Measurements from ENCODE around the gene FBXL20. TPM values are rescaled to one million over a fixed set of nuclear protein-coding genes. Genes with fewer than 3 reads are reported as not detected.

The FBXL20 gene
- total and polyA plus RNA-seq, 9 of the 15 experiments (the other 6 are each of a cell fraction or from before 2014, with no cell fraction given), result 1.8 to 15.1 (median 5.6) TPM

GRCh38 chr17:39306509-39307212 is 94.8 kb downstream of the FBXL20 start:
- Histone ChIP-seq H3K27ac (ENCODE audit: extremely low read depth, low read depth, low read length) (no peak overlapping the region), H3K79me2 (ENCODE audit: control insufficient read depth, insufficient read depth, low read length) (no peaks in the 10 kb centered on the region), H3K36me3 (ENCODE audit: control insufficient read depth, insufficient read depth, low read length) (peaks cover 3% of the 10 kb centered on the region; the same call in 2 of the 3 replicates), H3K27me3 (ENCODE audit: control insufficient read depth in 2 of 2, insufficient read depth in 2 of 2, low read length in 2 of 2) (no peaks in the 10 kb centered on the region), H3K9me1 (ENCODE audit: control insufficient read depth, insufficient read depth, low read length) (no peaks in the 10 kb centered on the region), H3K9ac (ENCODE audit: insufficient read depth in 1 of 2, low read depth in 2 of 2, low read length in 2 of 2) (no peak overlapping the region), H3K4me3 (no peak overlapping the region), H2AFZ (ENCODE audit: low read depth, low read length) (no peak overlapping the region), H3K4me2 (ENCODE audit: insufficient read depth, low read length) (no peak overlapping the region), H3K4me1 (replicated peaks in 1 of 2; ENCODE audit: control insufficient read depth in 2 of 2, insufficient read depth in 2 of 2, low read length in 2 of 2) (peaks cover 5 to 11% of the 10 kb centered on the region in 2 experiments; a peak in 4 of 5 replicates), H4K20me1 (replicated peaks; ENCODE audit: control insufficient read depth, insufficient read depth, low read length) (no peaks in the 10 kb centered on the region), H3K9me3 (replicated peaks; ENCODE audit: control insufficient read depth, insufficient read depth, low read depth, low read length) (no peaks in the 10 kb centered on the region)
- peak; percentile 10 to 26; a peak in 1 of 4 replicates for TF ChIP-seq KDM1A (IDR thresholded peaks at IDR 0.05)
- no peak for TF ChIP-seq DMBX1 (CRISPR knock-in tag; IDR thresholded peaks at IDR 0.05; ENCODE audit: borderline replicate concordance)
- DNase-seq (ENCODE audit: extremely low read depth in 1 of 4, low spot score in 3 of 4), result no peak
- 40% methylated on average over 3 of the region's 3 CpGs for WGBS (ENCODE audit: insufficient coverage, low coverage, missing lambda C conversion rate)
- ATAC-seq, result no peak
- no peak for FAIRE-seq
- ChIA-PET CTCF (ENCODE audit: low intra/inter-chr PET ratio) (no interaction called here), POLR2A (interaction anchor here (0.8 to 1.7 kb wide), 2 partner anchors 25 to 32 kb away, joined by 3 to 5 read pairs; no protein-coding TSS in a partner anchor)
- BruUV-seq (replicated peaks), result no TSS peak
- intact Hi-C loops (cut with micrococcal nuclease), result no loop called here
- in situ Hi-C loops (cut with MboI), result no loop called here

- Histone ChIP-seq H3K9me1 (ENCODE audit: control insufficient read depth, insufficient read depth, low read length) (no peaks in the 10 kb centered on the region), H3K79me2 (ENCODE audit: control insufficient read depth, insufficient read depth, low read length) (no peaks in the 10 kb centered on the region), H3K4me3 (no peak overlapping the region), H2AFZ (ENCODE audit: low read depth, low read length) (no peak overlapping the region), H3K27ac (ENCODE audit: extremely low read depth, low read depth, low read length) (no peak overlapping the region), H3K9ac (ENCODE audit: insufficient read depth in 1 of 2, low read depth in 2 of 2, low read length in 2 of 2) (no peak overlapping the region), H3K9me3 (replicated peaks; ENCODE audit: control insufficient read depth, insufficient read depth, low read depth, low read length) (no peaks in the 10 kb centered on the region), H3K4me2 (ENCODE audit: insufficient read depth, low read length) (no peak overlapping the region), H3K27me3 (ENCODE audit: control insufficient read depth in 2 of 2, insufficient read depth in 2 of 2, low read length in 2 of 2) (no peaks in the 10 kb centered on the region), H4K20me1 (replicated peaks; ENCODE audit: control insufficient read depth, insufficient read depth, low read length) (no peaks in the 10 kb centered on the region), H3K4me1 (replicated peaks in 1 of 2; ENCODE audit: control insufficient read depth in 2 of 2, insufficient read depth in 2 of 2, low read length in 2 of 2) (peaks cover 11 to 17% of the 10 kb centered on the region in 2 experiments; a peak in 4 of 5 replicates), H3K36me3 (ENCODE audit: control insufficient read depth, insufficient read depth, low read length) (peaks cover 5% of the 10 kb centered on the region)
- in situ Hi-C loops (cut with MboI), result no loop called here
- CTCF ChIA-PET (ENCODE audit: low intra/inter-chr PET ratio), result no interaction called here
- BruUV-seq (replicated peaks), result no TSS peak
- FAIRE-seq (no peak), DNase-seq (ENCODE audit: extremely low read depth in 1 of 4, low spot score in 3 of 4) (no peak), ATAC-seq (no peak)
- POLR2A ChIA-PET, result interaction anchor here (1.7 kb wide), 1 partner anchor 25 kb away, joined by 5 read pairs; no protein-coding TSS in a partner anchor
- whole genome bisulfite sequencing (ENCODE audit: insufficient coverage, low coverage, missing lambda C conversion rate), result 54% methylated on average over 6 of the region's 7 CpGs
- intact Hi-C loops (cut with micrococcal nuclease), result no loop called here
- TF ChIP-seq, protein P1, sequence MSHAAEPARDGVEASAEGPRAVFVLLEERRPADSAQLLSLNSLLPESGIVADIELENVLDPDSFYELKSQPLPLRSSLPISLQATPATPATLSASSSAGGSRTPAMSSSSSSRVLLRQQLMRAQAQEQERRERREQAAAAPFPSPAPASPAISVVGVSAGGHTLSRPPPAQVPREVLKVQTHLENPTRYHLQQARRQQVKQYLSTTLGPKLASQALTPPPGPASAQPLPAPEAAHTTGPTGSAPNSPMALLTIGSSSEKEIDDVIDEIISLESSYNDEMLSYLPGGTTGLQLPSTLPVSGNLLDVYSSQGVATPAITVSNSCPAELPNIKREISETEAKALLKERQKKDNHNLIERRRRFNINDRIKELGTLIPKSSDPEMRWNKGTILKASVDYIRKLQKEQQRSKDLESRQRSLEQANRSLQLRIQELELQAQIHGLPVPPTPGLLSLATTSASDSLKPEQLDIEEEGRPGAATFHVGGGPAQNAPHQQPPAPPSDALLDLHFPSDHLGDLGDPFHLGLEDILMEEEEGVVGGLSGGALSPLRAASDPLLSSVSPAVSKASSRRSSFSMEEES (CRISPR knock-in tag; IDR thresholded peaks at IDR 0.05), result peak; percentile 24; the same call in 1 of the 2 replicates
- TF ChIP-seq RAD51 (IDR thresholded peaks at IDR 0.05; ENCODE audit: borderline replicate concordance, low read depth), result 0 out of 2 replicates have a peak, but pooled peaks have one; percentile 44
- TF ChIP-seq MCM2 (IDR thresholded peaks at IDR 0.05; ENCODE audit: low read depth), result no peak
These were observed 95.4 kb downstream of the FBXL20 start for GRCh38 chr17:39305978-39306377.
